IMR-90 (cell line): ENCODE measurements around the gene PIN1. TPM values are rescaled to one million over a fixed set of nuclear protein-coding genes. Genes with fewer than 3 reads are reported as not detected.

ENCODE experiments used
- ATAC-seq: fragments of 200-7000 bp; cut with Tn5 transposase; 2 replicates; pipeline ENCODE4 v1.9.1; 2020; ENCODE audit warnings: low read depth, mild to moderate bottlenecking, moderate library complexity
- BruUV-seq: library from RNA; stranded (reverse); fragments of 400-500 nt; replicated peaks from 2 replicates; lab custom pipeline; 2021; lab: Mats Ljungman, UMichigan
- CTCF ChIA-PET: fragments of 300-600 bp; formaldehyde crosslinking; extraction: SDS; loops from one replicate; lab custom pipeline; 2021; ENCODE audit warnings: antibody characterized with exemption; lab: Yijun Ruan, JAX
- POLR2A ChIA-PET: fragments of 300-600 bp; sonication (Branson Sonifier 250); formaldehyde crosslinking; loops from one replicate; lab custom pipeline; 2022; ENCODE audit warnings: antibody characterized with exemption; ENCODE audit not compliant: unreplicated experiment; lab: Charles Lee
- DNase-seq: peaks from one replicate; pipeline ENCODE4 v3.0.0; 2013
- H2AFZ ChIP-seq: replicated peaks from 2 replicates; pipeline ENCODE3; 2013; ENCODE audit warnings: low read length, mild to moderate bottlenecking; ENCODE audit not compliant: poor library complexity
- H2AK5ac ChIP-seq: 2 replicates; pipeline ENCODE4 v1.6.1; 2013; ENCODE audit warnings: low read depth, low read length, inconsistent platforms
- H2AK9ac ChIP-seq: replicated peaks from 2 replicates; pipeline ENCODE3; 2013; ENCODE audit warnings: mild to moderate bottlenecking, low read depth, low read length, moderate library complexity; ENCODE audit not compliant: poor library complexity
- H2BK120ac ChIP-seq: 2 replicates; pipeline ENCODE4 v1.6.1; 2013; ENCODE audit warnings: low read depth, low read length, inconsistent platforms
- H2BK15ac ChIP-seq: 3 replicates; pipeline ENCODE4 v1.6.1; 2013; ENCODE audit warnings: low read depth, low read length, inconsistent platforms
- H2BK20ac ChIP-seq: 2 replicates; pipeline ENCODE4 v1.6.1; 2013; ENCODE audit warnings: low read depth, mild to moderate bottlenecking, inconsistent platforms, low read length, moderate library complexity
- H2BK5ac ChIP-seq: 2 replicates; pipeline ENCODE4 v1.6.1; 2013; ENCODE audit warnings: mild to moderate bottlenecking, low read depth, low read length, inconsistent platforms; ENCODE audit not compliant: poor library complexity, severe bottlenecking
- H3K14ac ChIP-seq: replicated peaks from 2 replicates; pipeline ENCODE4 v1.6.1; 2013; ENCODE audit warnings: low read depth, low read length, inconsistent platforms
- H3K18ac ChIP-seq: 2 replicates; pipeline ENCODE4 v1.6.1; 2013; ENCODE audit warnings: low read depth, low read length, control low read depth
- H3K23ac ChIP-seq: 2 replicates; pipeline ENCODE4 v1.6.1; 2013; ENCODE audit warnings: low read depth, low read length, inconsistent platforms
- H3K27ac ChIP-seq: 2 replicates; pipeline ENCODE4 v1.5.1; 2013; ENCODE audit warnings: mild to moderate bottlenecking, control low read depth, low read length; ENCODE audit not compliant: insufficient read depth
- H3K27me3 ChIP-seq: 2 replicates; pipeline ENCODE4 v1.6.1; 2013; ENCODE audit warnings: low read length; ENCODE audit not compliant: control insufficient read depth, insufficient read depth
- H3K36me3 ChIP-seq: 2 replicates; pipeline ENCODE4 v1.6.1; 2013; ENCODE audit warnings: low read length, mixed read lengths; ENCODE audit not compliant: control insufficient read depth, insufficient read depth
- H3K4ac ChIP-seq: 2 replicates; pipeline ENCODE4 v1.6.1; 2013; ENCODE audit warnings: low read depth, low read length, inconsistent platforms
- H3K4me1 ChIP-seq: 2 replicates; pipeline ENCODE4 v1.6.1; 2013; ENCODE audit warnings: low read length, mixed read lengths; ENCODE audit not compliant: control insufficient read depth, insufficient read depth
- H3K4me2 ChIP-seq: 2 replicates; pipeline ENCODE4 v1.6.1; 2013; ENCODE audit warnings: low read depth, mild to moderate bottlenecking, control low read depth, low read length, moderate library complexity
- H3K4me3 ChIP-seq: 2 replicates; pipeline ENCODE4 v1.5.1; 2013; ENCODE audit warnings: low read depth, mild to moderate bottlenecking, control low read depth, low read length, moderate library complexity; ENCODE audit not compliant: insufficient read depth
- H3K56ac ChIP-seq: 2 replicates; pipeline ENCODE4 v1.6.1; 2013; ENCODE audit warnings: low read length, inconsistent platforms; ENCODE audit not compliant: insufficient read depth; ENCODE audit errors: extremely low read depth
- H3K79me1 ChIP-seq, 2 experiments: 2 replicates each; pipeline ENCODE4 v1.6.1; 2013; ENCODE audit warnings: low read length in 2 of 2, inconsistent platforms in 1 of 2, low read depth in 1 of 2
- H3K9ac ChIP-seq: 2 replicates; pipeline ENCODE4 v1.6.1; 2013; ENCODE audit warnings: low read depth, low read length, control low read depth
- H3K9me1 ChIP-seq: 2 replicates; pipeline ENCODE4 v1.6.1; 2013; ENCODE audit warnings: low read length, inconsistent platforms; ENCODE audit not compliant: insufficient read depth
- H3K9me3 ChIP-seq: 2 replicates; pipeline ENCODE4 v1.6.1; 2013; ENCODE audit warnings: low read length; ENCODE audit not compliant: control insufficient read depth, insufficient read depth
- H4K20me1 ChIP-seq: 2 replicates; pipeline ENCODE4 v1.6.1; 2013; ENCODE audit warnings: low read length, inconsistent platforms; ENCODE audit not compliant: insufficient read depth
- H4K5ac ChIP-seq: 2 replicates; pipeline ENCODE4 v1.6.1; 2013; ENCODE audit warnings: mild to moderate bottlenecking, low read depth, low read length, control low read depth
- H4K8ac ChIP-seq, 2 experiments: 2 replicates each; pipeline ENCODE4 v1.6.1; 2013; ENCODE audit warnings: low read depth in 2 of 2, low read length in 2 of 2, control low read depth in 1 of 2, inconsistent platforms in 1 of 2
- H4K91ac ChIP-seq: 2 replicates; pipeline ENCODE4 v1.6.1; 2013; ENCODE audit warnings: low read depth, low read length, inconsistent platforms; ENCODE audit not compliant: insufficient read depth
- BHLHE40 ChIP-seq: fragments of 150-350 bp; IDR thresholded peaks from 2 replicates; pipeline ENCODE4 v1.6.1; 2016; ENCODE audit warnings: mild to moderate bottlenecking, low read depth, low read length
- CEBPB ChIP-seq: IDR thresholded peaks from 2 replicates; pipeline ENCODE4 v1.6.1; 2012; ENCODE audit warnings: low read depth, low read length, improper control_type of control experiment
- CHD1 ChIP-seq: IDR thresholded peaks from 2 replicates; pipeline ENCODE4 v1.6.1; 2012; ENCODE audit warnings: low read depth, low read length, improper control_type of control experiment
- CTCF ChIP-seq: conservative IDR thresholded peaks from 2 replicates; pipeline ENCODE4 v1.5.1; 2012; ENCODE audit warnings: mild to moderate bottlenecking, low read depth, low read length, improper control_type of control experiment
- ELK1 ChIP-seq: fragments of 150-350 bp; IDR thresholded peaks from 2 replicates; pipeline ENCODE4 v1.6.1; 2016; ENCODE audit warnings: low read depth, mild to moderate bottlenecking, low read length, moderate library complexity, borderline replicate concordance
- FOS ChIP-seq: fragments of 150-350 bp; IDR thresholded peaks from 2 replicates; pipeline ENCODE4 v1.6.1; 2016; ENCODE audit warnings: low read depth, low read length
- MAFK ChIP-seq: IDR thresholded peaks from 2 replicates; pipeline ENCODE4 v1.6.1; 2012; ENCODE audit warnings: low read depth, low read length, improper control_type of control experiment
- MAZ ChIP-seq: IDR thresholded peaks from 2 replicates; pipeline ENCODE4 v1.6.1; 2012; ENCODE audit warnings: low read depth, mild to moderate bottlenecking, low read length, improper control_type of control experiment, moderate library complexity, borderline replicate concordance
- MXI1 ChIP-seq: IDR thresholded peaks from 2 replicates; pipeline ENCODE4 v1.6.1; 2012; ENCODE audit warnings: low read depth, mild to moderate bottlenecking, low read length, moderate library complexity, borderline replicate concordance
- NFE2L2 ChIP-seq: fragments of 150-350 bp; IDR thresholded peaks from 2 replicates; pipeline ENCODE4 v1.6.1; 2016; ENCODE audit warnings: low read depth, mild to moderate bottlenecking, low read length
- POLR2A ChIP-seq: IDR thresholded peaks from 2 replicates; pipeline ENCODE4 v1.6.1; 2012; ENCODE audit warnings: mild to moderate bottlenecking, low read depth, low read length
- RAD21 ChIP-seq: IDR thresholded peaks from 2 replicates; pipeline ENCODE4 v1.6.1; 2012; ENCODE audit warnings: low read length, improper control_type of control experiment
- RCOR1 ChIP-seq: IDR thresholded peaks from 2 replicates; pipeline ENCODE4 v1.6.1; 2012; ENCODE audit warnings: mild to moderate bottlenecking, low read length, improper control_type of control experiment; ENCODE audit not compliant: insufficient replicate concordance
- RFX5 ChIP-seq: IDR thresholded peaks from 2 replicates; pipeline ENCODE4 v1.8.0; 2012; ENCODE audit warnings: low read depth, mild to moderate bottlenecking, low read length, moderate library complexity
- SMC3 ChIP-seq: fragments of 150-350 bp; IDR thresholded peaks from 2 replicates; pipeline ENCODE4 v1.6.1; 2016; ENCODE audit warnings: low read depth, mild to moderate bottlenecking, antibody characterized with exemption, low read length, moderate library complexity
- USF2 ChIP-seq: fragments of 150-350 bp; IDR thresholded peaks from 2 replicates; pipeline ENCODE4 v1.6.1; 2017; ENCODE audit warnings: mild to moderate bottlenecking, antibody characterized with exemption, low read length, low read depth
- WGBS, 2 experiments: methylation state at CpG; one replicate each; pipeline versions ENCODE4 v1.1.5 to v1.1.7; 2013; ENCODE audit warnings: missing lambda C conversion rate in 2 of 2; ENCODE audit not compliant: insufficient read length in 1 of 2; ENCODE audit errors: extremely low coverage in 2 of 2; 5-methylcytosine and 5-hydroxymethylcytosine counted together
- dilution Hi-C: fragments of 300-500 bp; cut with HindIII; formaldehyde crosslinking; loops from one replicate; pipeline ENCODE4 v1.14.3; 2018; ENCODE audit warnings: low sequenced_read_pairs; ENCODE audit not compliant: unreplicated experiment
- in situ Hi-C: fragments of 300-500 bp; cut with MboI; formaldehyde crosslinking; loops from 3 replicates; pipeline ENCODE4 v1.14.3; 2019; ENCODE audit warnings: low sequenced_read_pairs, inconsistent platforms, mixed read lengths
- intact Hi-C: fragments of 100-400 bp; cut with micrococcal nuclease; formaldehyde crosslinking; loops from 2 replicates; pipeline ENCODE4 v1.10.0; 2022
- polyA plus RNA-seq, 3 experiments: library from polyadenylated mRNA; depleted of rRNA; stranded (reverse); fragments of >200 nt; gene quantifications; 2 replicates each; pipeline ENCODE4 v1.2.3, GENCODE V29; 2012; ENCODE audit warnings: low replicate concordance in 1 of 3
- total RNA-seq: library from RNA; depleted of rRNA; stranded (reverse); fragments of >200 nt; gene quantifications from 2 replicates; pipeline ENCODE4 v1.2.3, GENCODE V29; 2012

Gene PIN1
- total and polyA plus RNA-seq, 2 of the 4 experiments (the other 2 are of a cell fraction), result 76.0 to 105 TPM

GRCh38 chr19:9806803-9807202 lies 28.3 kb upstream of the PIN1 start:
- CTCF ChIA-PET, result interaction anchor here (0.6 kb wide), 1 partner anchor 136 kb away, joined by 6 read pairs; no protein-coding TSS in a partner anchor

More at GRCh38 chr19:9806803-9807202, 28.3 kb upstream of the PIN1 start:
- H3K27ac ChIP-seq, result no peak overlapping the region
- no peak overlapping the region for H3K23ac ChIP-seq
- no peak overlapping the region for H2AK5ac ChIP-seq
- no peaks in the 10 kb centered on the region for H3K27me3 ChIP-seq
- no peak overlapping the region for H3K9ac ChIP-seq
- H2BK15ac ChIP-seq, result no peak overlapping the region
- no peak overlapping the region for H4K5ac ChIP-seq
- intact Hi-C loops (no loop called here), in situ Hi-C loops (no loop called here), dilution Hi-C loops (no loop called here)
- WGBS, 2 experiments, result no CpG with 5 or more reads among the region's 3 CpGs
- no peak overlapping the region for H2AFZ ChIP-seq
- no peak for DNase-seq
- no peak overlapping the region for H2BK5ac ChIP-seq
- no peak for TF ChIP-seq RCOR1
- TF ChIP-seq MXI1, result no peak
- TF ChIP-seq MAFK, result no peak
- no peak for TF ChIP-seq NFE2L2
- no peak for TF ChIP-seq BHLHE40
- no peak for TF ChIP-seq CEBPB
- TF ChIP-seq RFX5, result no peak
- TF ChIP-seq ELK1, result no peak
- TF ChIP-seq FOS, result no peak
- TF ChIP-seq USF2, result no peak
- no peak for TF ChIP-seq RAD21
- no peak for TF ChIP-seq CHD1
- TF ChIP-seq CTCF, result no peak
- no peak for TF ChIP-seq SMC3
- no peak for TF ChIP-seq POLR2A
- TF ChIP-seq MAZ, result no peak
- no peaks in the 10 kb centered on the region for H3K9me1 ChIP-seq
- no peak overlapping the region for H4K91ac ChIP-seq
- no peak overlapping the region for H3K56ac ChIP-seq
- no peak overlapping the region for H2AK9ac ChIP-seq
- no TSS peak for BruUV-seq
- no peak overlapping the region for H2BK120ac ChIP-seq
- POLR2A ChIA-PET, result no interaction called here
- H3K9me3 ChIP-seq, result no peaks in the 10 kb centered on the region
- H3K79me1 ChIP-seq, result peaks cover 0 to 5% of the 10 kb centered on the region in 2 experiments; a peak in 2 of 4 replicates
- H3K14ac ChIP-seq, result no peak overlapping the region
- no peak overlapping the region for H2BK20ac ChIP-seq
- ATAC-seq, result no peak
- peaks cover 49% of the 10 kb centered on the region for H3K36me3 ChIP-seq
- no peaks in the 10 kb centered on the region; the same call in 1 of the 2 replicates for H4K20me1 ChIP-seq
- H3K4me1 ChIP-seq, result no peaks in the 10 kb centered on the region
- H3K4me2 ChIP-seq, result no peak overlapping the region
- no peak overlapping the region for H3K4me3 ChIP-seq
- no peak overlapping the region for H3K18ac ChIP-seq
- H3K4ac ChIP-seq, result no peak overlapping the region
- no peak overlapping the region for H4K8ac ChIP-seq
